H1 (cell line): ENCODE measurements around the gene UNK. TPM values are rescaled to one million over a fixed set of nuclear protein-coding genes. Genes with fewer than 3 reads are reported as not detected.

Experiments used
- CTCF ChIA-PET: fragments of 300-600 bp; sonication (Branson Sonifier 250); formaldehyde crosslinking; loops from one replicate; lab custom pipeline; 2021; ENCODE audit not compliant: partially characterized antibody; lab: Charles Lee
- POLR2A ChIA-PET: fragments of 300-600 bp; sonication (Branson Sonifier 250); formaldehyde crosslinking; loops from one replicate; lab custom pipeline; 2021; ENCODE audit warnings: inconsistent platforms; ENCODE audit not compliant: partially characterized antibody; lab: Charles Lee
- DNase-seq, 2 experiments: peaks; one replicate each; pipeline versions ENCODE4 v3.0.0 to v3.0.0-alpha.2; 2010 to 2022; ENCODE audit warnings: low spot score in 2 of 2, low read depth in 1 of 2, mixed read lengths in 1 of 2
- FAIRE-seq: peaks from 2 replicates; lab custom pipeline; 2011; peaks lifted over from hg19 to GRCh38; lab: Jason Lieb, UNC
- H2AFZ ChIP-seq: 2 replicates; pipeline ENCODE4 v1.8.1; 2012; ENCODE audit warnings: low read length, inconsistent platforms
- H2AK5ac ChIP-seq: 2 replicates; pipeline ENCODE4 v1.6.1; 2013; ENCODE audit warnings: low read depth, low read length
- H2BK120ac ChIP-seq: replicated peaks from 2 replicates; pipeline ENCODE3; 2013; ENCODE audit warnings: low read depth, low read length, inconsistent platforms
- H2BK12ac ChIP-seq: 2 replicates; pipeline ENCODE4 v1.6.1; 2013; ENCODE audit warnings: low read depth, low read length
- H2BK15ac ChIP-seq: 2 replicates; pipeline ENCODE4 v1.6.1; 2013; ENCODE audit warnings: low read length
- H2BK20ac ChIP-seq: 2 replicates; pipeline ENCODE4 v1.6.1; 2013; ENCODE audit warnings: low read length
- H2BK5ac ChIP-seq: 2 replicates; pipeline ENCODE4 v1.6.1; 2013; ENCODE audit warnings: low read depth, low read length
- H3K14ac ChIP-seq: 2 replicates; pipeline ENCODE4 v1.6.1; 2013; ENCODE audit warnings: inconsistent platforms; ENCODE audit not compliant: insufficient read length
- H3K18ac ChIP-seq: 2 replicates; pipeline ENCODE4 v1.6.1; 2013; ENCODE audit warnings: low read length; ENCODE audit errors: extremely low read depth
- H3K23ac ChIP-seq: 2 replicates; pipeline ENCODE4 v1.6.1; 2013; ENCODE audit warnings: inconsistent platforms; ENCODE audit not compliant: insufficient read length
- H3K23me2 ChIP-seq: 2 replicates; pipeline ENCODE4 v1.6.1; 2013; ENCODE audit warnings: low read depth, low read length
- H3K27ac ChIP-seq: 2 replicates; pipeline ENCODE4 v1.6.1; 2011; ENCODE audit warnings: low read depth, low read length, inconsistent platforms
- H3K27me3 ChIP-seq, 4 experiments: replicated peaks in 1 of 4; 1 replicate in 1 of 4; 2 replicates in 3 of 4; pipeline versions ENCODE4 v1.6.1 to v1.8.1; 2011 to 2013; ENCODE audit warnings: low read length in 3 of 4, mild to moderate bottlenecking in 3 of 4, inconsistent platforms in 2 of 4, mixed read lengths in 2 of 4, moderate library complexity in 1 of 4; ENCODE audit not compliant: control insufficient read depth in 3 of 4, insufficient read depth in 3 of 4; ENCODE audit errors: extremely low read depth in 1 of 4
- H3K36me3 ChIP-seq, 4 experiments: 2 replicates each; pipeline versions ENCODE4 v1.6.1 to v1.8.1; 2011 to 2013; ENCODE audit warnings: mild to moderate bottlenecking in 4 of 4, low read length in 3 of 4, moderate library complexity in 2 of 4, control low read depth in 1 of 4, inconsistent platforms in 1 of 4; ENCODE audit not compliant: insufficient read depth in 4 of 4, control insufficient read depth in 2 of 4
- H3K4ac ChIP-seq: replicated peaks from 2 replicates; pipeline ENCODE3; 2013; ENCODE audit warnings: low read length, low read depth, mixed read lengths, inconsistent platforms; ENCODE audit not compliant: insufficient read length
- H3K4me1 ChIP-seq, 4 experiments: replicated peaks in 1 of 4; 1 replicate in 1 of 4; 2 replicates in 3 of 4; pipeline versions ENCODE4 v1.6.1 to v1.8.1; 2011 to 2013; ENCODE audit warnings: low read length in 3 of 4, inconsistent platforms in 2 of 4, mixed read lengths in 1 of 4; ENCODE audit not compliant: insufficient read depth in 4 of 4, control insufficient read depth in 3 of 4
- H3K4me2 ChIP-seq, 2 experiments: 2 replicates each; pipeline versions ENCODE4 v1.6.1 to v1.8.1; 2011 to 2013; ENCODE audit warnings: low read depth in 2 of 2, low read length in 2 of 2, control low read depth in 1 of 2, inconsistent platforms in 1 of 2, mild to moderate bottlenecking in 1 of 2; ENCODE audit not compliant: insufficient read depth in 1 of 2
- H3K4me3 ChIP-seq, 4 experiments: fragments of 200-600, 300-600 bp in 1 of 4; sonication (generic), shearing (Covaris generic), sonication (Bioruptor Twin) in 1 of 4; 2 replicates each; pipeline versions ENCODE4 v1.5.1 to v1.8.1; 2011 to 2016; ENCODE audit warnings: low read length in 4 of 4, low read depth in 3 of 4, control low read depth in 2 of 4, inconsistent platforms in 2 of 4, mild to moderate bottlenecking in 2 of 4, mixed read lengths in 1 of 4, moderate library complexity in 1 of 4; ENCODE audit not compliant: insufficient read depth in 2 of 4; ENCODE audit errors: extremely low read depth in 1 of 4
- H3K56ac ChIP-seq: replicated peaks from 2 replicates; pipeline ENCODE3; 2013; ENCODE audit warnings: low read depth, mild to moderate bottlenecking, mixed read lengths, low read length, inconsistent platforms; ENCODE audit not compliant: insufficient read length
- H3K79me1 ChIP-seq: 2 replicates; pipeline ENCODE4 v1.6.1; 2013; ENCODE audit warnings: low read depth, low read length, control low read depth
- H3K79me2 ChIP-seq, 2 experiments: 2 replicates each; pipeline versions ENCODE4 v1.6.1 to v1.8.1; 2012 to 2013; ENCODE audit warnings: low read length in 2 of 2, mild to moderate bottlenecking in 2 of 2, inconsistent platforms in 1 of 2; ENCODE audit not compliant: insufficient read depth in 2 of 2, control insufficient read depth in 1 of 2
- H3K9ac ChIP-seq, 4 experiments: replicated peaks in 1 of 4; 1 replicate in 1 of 4; 2 replicates in 3 of 4; pipeline versions ENCODE4 v1.6.1 to v1.8.1; 2011 to 2013; ENCODE audit warnings: low read depth in 3 of 4, low read length in 3 of 4, control low read depth in 2 of 4, mild to moderate bottlenecking in 2 of 4, moderate library complexity in 2 of 4, inconsistent platforms in 1 of 4; ENCODE audit errors: extremely low read depth in 1 of 4
- H3K9me3 ChIP-seq, 2 experiments: 2 replicates each; pipeline versions ENCODE4 v1.6.1 to v1.8.1; 2012 to 2013; ENCODE audit warnings: mild to moderate bottlenecking in 2 of 2, moderate library complexity in 2 of 2, control low read depth in 1 of 2, inconsistent platforms in 1 of 2, low read depth in 1 of 2, low read length in 1 of 2, mixed read lengths in 1 of 2; ENCODE audit not compliant: insufficient read depth in 2 of 2
- H4K20me1 ChIP-seq, 2 experiments: replicated peaks in 1 of 2; 2 replicates each; pipeline versions ENCODE3 to v1.8.1; 2011 to 2013; ENCODE audit warnings: inconsistent platforms in 2 of 2, low read length in 2 of 2, mild to moderate bottlenecking in 1 of 2; ENCODE audit not compliant: insufficient read depth in 2 of 2, control insufficient read depth in 1 of 2
- H4K5ac ChIP-seq: 2 replicates; pipeline ENCODE4 v1.6.1; 2013; ENCODE audit warnings: low read length, low read depth, mixed read lengths, inconsistent platforms; ENCODE audit not compliant: insufficient read length
- H4K8ac ChIP-seq: 2 replicates; pipeline ENCODE4 v1.8.0; 2013; ENCODE audit warnings: mild to moderate bottlenecking, moderate library complexity, low read length, inconsistent platforms; ENCODE audit not compliant: insufficient read depth; ENCODE audit errors: extremely low read depth
- H4K91ac ChIP-seq: replicated peaks from 2 replicates; pipeline ENCODE3; 2013; ENCODE audit warnings: low read length, mixed read lengths, inconsistent platforms; ENCODE audit not compliant: insufficient read length
- ASH2L ChIP-seq: fragments of 200-600, 300-600 bp; sonication (generic); IDR thresholded peaks from one replicate; pipeline ENCODE4 v1.7.1; 2017; ENCODE audit warnings: low read length
- CHD1 ChIP-seq: IDR thresholded peaks from 2 replicates; pipeline ENCODE4 v1.6.1; 2012; ENCODE audit warnings: low read depth, low read length, improper control_type of control experiment
- PHF8 ChIP-seq: fragments of 200-600 bp; sonication (generic); conservative IDR thresholded peaks from 2 replicates; pipeline ENCODE4 v1.7.1; 2012; ENCODE audit warnings: low read depth, mild to moderate bottlenecking, inconsistent platforms, low read length, moderate library complexity
- RFX5 ChIP-seq: IDR thresholded peaks from 2 replicates; pipeline ENCODE4 v1.6.1; 2011; ENCODE audit warnings: low read depth, low read length, improper control_type of control experiment, borderline replicate concordance
- RNF2 ChIP-seq: fragments of 200-900, 300-1000 bp; sonication (generic); IDR thresholded peaks from 2 replicates; pipeline ENCODE4 v1.7.1; 2016; ENCODE audit warnings: borderline replicate concordance, low read depth, mild to moderate bottlenecking, antibody characterized with exemption, low read length; ENCODE audit not compliant: poor library complexity, severe bottlenecking; ENCODE audit errors: missing control alignments
- RXRA ChIP-seq: IDR thresholded peaks from 2 replicates; pipeline ENCODE4 v1.6.1; 2011; ENCODE audit warnings: low read depth, mild to moderate bottlenecking, low read length, moderate library complexity; ENCODE audit not compliant: insufficient read depth
- SAP30 ChIP-seq: fragments of 300-600 bp; sonication (generic); IDR thresholded peaks from 2 replicates; pipeline ENCODE4 v1.7.1; 2012; ENCODE audit warnings: low read length, moderate library complexity, mild to moderate bottlenecking, inconsistent platforms; ENCODE audit not compliant: insufficient read depth, insufficient replicate concordance
- SIX5 ChIP-seq: IDR thresholded peaks from 2 replicates; pipeline ENCODE4 v1.6.1; 2011; ENCODE audit warnings: mild to moderate bottlenecking, low read depth, low read length
- SRF ChIP-seq: IDR thresholded peaks from 2 replicates; pipeline ENCODE4 v1.6.1; 2011; ENCODE audit warnings: mild to moderate bottlenecking, low read depth, low read length, moderate library complexity
- TAF1 ChIP-seq: IDR thresholded peaks from 2 replicates; pipeline ENCODE4 v1.6.1; 2011; ENCODE audit warnings: mild to moderate bottlenecking, low read depth, low read length
- TEAD4 ChIP-seq: IDR thresholded peaks from 2 replicates; pipeline ENCODE4 v1.6.1; 2012; ENCODE audit warnings: low read depth, low read length, inconsistent platforms, mixed read lengths
- WGBS, 2 experiments: shearing (Covaris generic) in 1 of 2; methylation state at CpG; one replicate each; pipeline versions ENCODE4 v1.1.6 to v1.1.7; 2013 to 2015; ENCODE audit warnings: low lambda C conversion rate in 2 of 2, mixed read lengths in 2 of 2, inconsistent platforms in 1 of 2, low coverage in 1 of 2, missing lambda C conversion rate in 1 of 2; ENCODE audit not compliant: insufficient replicate concordance in 2 of 2, insufficient coverage in 1 of 2, insufficient read length in 1 of 2; ENCODE audit errors: extremely low coverage in 1 of 2, missing lambda C conversion rate in 1 of 2; 5-methylcytosine and 5-hydroxymethylcytosine counted together
- polyA plus RNA-seq, 7 experiments: library from polyadenylated mRNA; depleted of rRNA in 3 of 7; stranded (reverse) in 5 of 7; unstranded in 2 of 7; fragments of >200 nt in 5 of 7; fragments of 200-250 nt in 2 of 7; gene quantifications; 1 replicate in 5 of 7; 2 replicates in 1 of 7; 4 replicates in 1 of 7; pipeline versions ENCODE4 v1.2.1 to v1.2.3, GENCODE V29; 2011 to 2013; ENCODE audit warnings: missing spikeins in 2 of 7, mixed read lengths in 2 of 7
- total RNA-seq: library from RNA; stranded (reverse); fragmentation: NEBNext Ultra II Directional; extraction: Animal tissue kit (Norgen Biotek cat#: 25700); gene quantifications from 2 replicates; pipeline ENCODE4 v1.2.1, GENCODE V29; 2021

UNK gene
- total and polyA plus RNA-seq, 2 of the 8 experiments (the other 6 are each of a cell fraction or from before 2014, with no cell fraction given): 24.2 to 33.3 TPM

- peaks cover 3 to 9% of the 10 kb centered on the region in 2 experiments; a peak in 3 of 4 replicates for H3K79me2 ChIP-seq
- H2BK15ac ChIP-seq: no peak within 1 kb of the TSS
- peak within 1 kb of the TSS; percentile 92 for H2BK5ac ChIP-seq
- 0 out of 2 replicates have a peak within 1 kb of the TSS, but pooled peaks have one; percentile 88 for H2AK5ac ChIP-seq
- peak within 1 kb of the TSS; percentile 75 for H3K56ac ChIP-seq
- ChIA-PET POLR2A (interaction anchor here (0.8 to 4.7 kb wide), 13 partner anchors 9 to 76 kb away, joined by 3 to 28 read pairs (median 8); partner anchors contain the start of genes TRIM47 and TRIM65), CTCF (interaction anchor here (0.6 to 27.2 kb wide), 17 partner anchors 8 to 339 kb away, joined by 3 to 563 read pairs (median 5); partner anchors contain the start of genes MRPL38 and UNC13D)
- peak within 1 kb of the TSS; percentile 78 for H2AFZ ChIP-seq
- H2BK12ac ChIP-seq: no peak within 1 kb of the TSS
- FAIRE-seq (peak; percentile 75), DNase-seq (peak; percentile 95 to 100)
- H4K8ac ChIP-seq: peak within 1 kb of the TSS; percentile 96
- no peak within 1 kb of the TSS for H3K23ac ChIP-seq
- H3K36me3 ChIP-seq: peaks cover 5 to 11% (median 9%) of the 10 kb centered on the region in 4 experiments; a peak in 6 of 8 replicates
- H3K27me3 ChIP-seq: no peaks in the 10 kb centered on the region
- H2BK20ac ChIP-seq: no peak within 1 kb of the TSS
- H3K4ac ChIP-seq: peak within 1 kb of the TSS; percentile 73
- H4K20me1 ChIP-seq: no peaks in the 10 kb centered on the region
- peaks cover 6% of the 10 kb centered on the region for H3K23me2 ChIP-seq
- H3K79me1 ChIP-seq: peaks cover 10% of the 10 kb centered on the region; the same call in 1 of the 2 replicates
- H3K18ac ChIP-seq: peak within 1 kb of the TSS; percentile 95; the same call in 1 of the 2 replicates
- no peak within 1 kb of the TSS for H3K14ac ChIP-seq
- peak within 1 kb of the TSS; percentile 87 for H4K5ac ChIP-seq
- peak within 1 kb of the TSS; percentile 54 for H4K91ac ChIP-seq
- no peaks in the 10 kb centered on the region for H3K9me3 ChIP-seq
- H2BK120ac ChIP-seq: no peak within 1 kb of the TSS
- WGBS, 2 experiments: 3% methylated on average over 42 of the region's 58 CpGs; no CpG with 5 or more reads in 1 of the 2 experiments
- H3K9ac ChIP-seq: peak within 1 kb of the TSS; percentile 59 to 92 (median 88)
- H3K4me1 ChIP-seq: peaks cover 0 to 7% (median 2%) of the 10 kb centered on the region in 4 experiments; a peak in 4 of 7 replicates
- peak within 1 kb of the TSS; percentile 93 for H3K27ac ChIP-seq
- peak within 1 kb of the TSS; percentile 81 to 95 (median 91) for H3K4me3 ChIP-seq
- peak within 1 kb of the TSS; percentile 82 to 87 for H3K4me2 ChIP-seq
- peak; percentile 97 for TF ChIP-seq SIX5
- no peak for TF ChIP-seq RNF2
- no peak for TF ChIP-seq CHD1
- TF ChIP-seq SRF: 0 out of 2 replicates have a peak, but pooled peaks have one; percentile 3
- peak; percentile 83 for TF ChIP-seq ASH2L
- TF ChIP-seq RFX5: no peak
- no peak for TF ChIP-seq SAP30
- TF ChIP-seq RXRA: no peak
- peak; percentile 92 for TF ChIP-seq PHF8
- TF ChIP-seq TEAD4: no peak
- peak; percentile 78 for TF ChIP-seq TAF1
Measured at GRCh38 chr17:75855310-75856061, 70.9 kb downstream of the UNK start, which contains the start of gene WBP2. WBP2 (minus strand) TSS chr17:75855335; CDS start chr17:75855297, 38 bp downstream.
